HG03469 (cell line): ENCODE results near the gene POLR3F.

Source experiments
- ATAC-seq: cut with Tn5 transposase; IDR thresholded peaks from one replicate; pipeline ENCODE4 v1.9.1; 2021; ENCODE audit warnings: mild to moderate bottlenecking, moderate library complexity, moderate number of reproducible peaks; ENCODE audit not compliant: unreplicated experiment

The POLR3F gene, protein sequence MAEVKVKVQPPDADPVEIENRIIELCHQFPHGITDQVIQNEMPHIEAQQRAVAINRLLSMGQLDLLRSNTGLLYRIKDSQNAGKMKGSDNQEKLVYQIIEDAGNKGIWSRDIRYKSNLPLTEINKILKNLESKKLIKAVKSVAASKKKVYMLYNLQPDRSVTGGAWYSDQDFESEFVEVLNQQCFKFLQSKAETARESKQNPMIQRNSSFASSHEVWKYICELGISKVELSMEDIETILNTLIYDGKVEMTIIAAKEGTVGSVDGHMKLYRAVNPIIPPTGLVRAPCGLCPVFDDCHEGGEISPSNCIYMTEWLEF

DNA sequence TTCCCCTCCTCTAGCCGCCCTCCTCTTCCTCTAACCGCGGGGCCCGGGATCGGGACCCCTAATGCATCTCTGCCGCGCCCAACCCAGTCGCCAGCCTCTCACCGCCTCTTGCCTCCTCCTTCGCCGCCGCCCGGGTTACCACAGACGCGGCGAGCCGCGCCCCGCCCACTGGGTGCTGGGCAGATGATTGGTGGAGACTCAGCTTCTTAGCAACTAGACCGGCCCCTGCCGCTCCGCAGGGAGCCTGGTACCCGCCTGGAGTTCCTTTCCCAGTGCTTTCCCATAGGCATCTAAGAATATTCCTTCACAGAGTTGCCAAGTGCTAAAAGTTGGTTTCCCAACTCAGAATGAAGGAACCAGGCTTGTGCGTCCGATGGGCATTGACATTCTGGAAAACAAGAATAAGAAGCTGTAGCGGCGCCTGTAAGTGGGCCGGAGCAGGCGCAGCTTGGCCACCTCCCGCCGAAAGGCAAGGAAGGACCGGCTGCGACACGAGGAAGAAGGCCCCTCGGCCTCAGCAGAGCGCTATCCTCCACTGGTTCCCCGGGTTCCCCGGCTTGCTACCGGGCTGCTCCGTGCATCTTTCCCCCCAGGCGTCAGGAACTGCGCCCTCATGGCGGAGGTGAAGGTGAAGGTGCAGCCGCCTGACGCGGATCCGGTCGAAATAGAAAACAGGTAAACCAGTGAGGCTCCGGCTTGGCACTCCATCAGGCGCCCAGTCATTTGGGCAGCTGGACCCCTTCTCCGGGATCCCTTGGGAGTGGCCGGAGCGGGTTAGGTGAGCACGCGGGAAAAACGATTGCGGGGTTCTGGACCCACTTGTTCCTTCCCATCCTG lies at the start of gene POLR3F, which contains the start of gene DZANK1:
Gene POLR3F (plus strand): TSS at position 497 of the 837 bp plus-strand sequence. CDS start 117 bp downstream, at position 614.
Gene DZANK1 (minus strand): TSS at position 137 of the 837 bp plus-strand sequence. CDS start 1,672 bp downstream, outside the sequence.
- peak; percentile 91 for ATAC-seq

DNA sequence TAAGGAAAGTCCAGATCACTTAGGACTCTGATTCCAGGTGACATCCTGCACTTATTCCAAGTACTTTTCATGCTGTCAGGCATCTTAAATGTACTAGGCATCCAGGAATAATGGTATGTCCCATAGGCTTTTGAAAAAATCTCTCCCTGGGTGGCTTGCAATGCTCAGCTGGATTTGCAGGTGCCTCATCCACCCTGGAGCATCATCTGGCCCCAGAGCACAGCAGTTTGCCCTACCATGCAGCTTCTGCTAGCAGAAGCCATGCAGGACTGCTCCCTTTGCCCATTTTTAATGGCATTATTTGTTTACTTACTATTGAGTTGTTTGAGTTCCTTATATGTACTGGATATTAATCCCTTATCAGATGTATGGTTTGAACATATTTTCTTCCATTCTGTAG lies 45.6 kb upstream of the POLR3F start:
- no peak for ATAC-seq

DNA sequence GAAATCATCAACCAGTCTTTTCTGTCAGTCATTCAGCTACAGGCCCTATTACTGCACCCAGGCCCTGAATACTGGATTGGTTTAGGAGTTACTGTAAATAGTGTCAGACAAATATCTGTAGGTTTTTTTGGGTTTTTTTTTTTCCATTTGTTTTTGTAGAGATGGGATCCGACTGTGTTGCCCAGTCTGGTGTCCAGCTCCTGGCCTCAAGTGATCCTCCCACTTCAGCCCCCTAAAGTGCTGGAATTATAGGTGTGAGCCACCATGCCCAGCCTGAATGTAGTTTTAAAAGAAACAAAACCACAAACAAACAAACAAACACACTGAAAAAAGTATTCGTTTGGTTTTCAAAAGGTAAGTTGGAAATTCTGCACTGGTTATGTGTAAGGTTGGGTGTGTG lies 40.0 kb upstream of the POLR3F start:
- no peak for ATAC-seq

DNA sequence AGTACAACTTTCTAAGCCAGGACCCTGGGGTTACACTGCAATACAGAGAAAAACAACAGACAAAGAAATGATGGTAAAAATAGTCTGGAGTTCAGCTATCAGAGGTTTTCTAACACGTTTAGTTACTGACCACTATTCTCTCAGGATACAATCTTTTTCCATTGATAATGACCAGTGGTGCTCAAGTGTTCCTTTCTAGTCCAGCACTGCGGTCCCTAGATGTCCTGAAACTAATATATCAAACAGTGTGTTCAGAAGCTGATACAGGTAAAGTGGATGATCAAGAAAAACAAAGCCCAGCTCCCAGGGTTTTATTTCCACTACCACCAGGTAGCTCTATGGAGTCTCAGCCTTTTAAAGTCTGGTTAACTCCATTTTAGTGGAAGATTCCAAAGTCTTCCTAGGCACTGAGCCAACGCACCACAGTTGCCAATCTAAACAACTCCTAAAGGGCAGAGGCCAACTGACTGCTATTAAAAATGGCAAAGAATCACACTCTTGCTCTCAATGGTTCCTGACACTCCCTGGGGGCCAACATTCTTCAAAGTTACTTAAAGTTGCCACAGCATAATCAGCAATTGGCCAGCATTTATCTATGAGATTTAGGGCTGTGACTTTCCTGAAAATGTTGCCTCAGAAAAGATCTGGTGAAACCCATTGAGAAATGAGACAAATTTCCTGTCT lies 38.6 kb upstream of the POLR3F start:
- no peak for ATAC-seq

GRCh38 chr20:18430172-18430826 lies 36.9 kb upstream of the POLR3F start:
- no peak for ATAC-seq

GRCh38 chr20:18431206-18431605 lies 36.0 kb upstream of the POLR3F start:
- ATAC-seq: no peak

GRCh38 chr20:18436847-18437246 lies 30.3 kb upstream of the POLR3F start:
- ATAC-seq: no peak

DNA sequence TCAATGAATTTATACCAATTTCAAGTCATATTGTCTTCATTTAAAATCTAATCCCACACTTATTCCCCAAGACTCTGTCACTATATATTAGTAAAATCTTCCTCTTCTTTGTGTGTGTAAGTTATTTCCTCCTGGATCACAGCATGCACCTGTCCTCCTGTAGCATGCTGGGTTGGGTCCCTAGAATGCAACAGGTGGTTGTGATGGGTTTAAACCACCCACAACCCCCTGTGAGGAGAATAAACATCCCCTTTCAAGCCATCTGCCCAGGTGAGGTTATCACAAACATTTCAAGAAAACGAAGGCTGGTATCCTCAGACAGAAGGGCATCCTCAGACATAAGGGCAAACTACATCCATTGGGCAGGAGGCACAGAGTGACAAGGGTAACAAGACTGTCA lies 26.8 kb upstream of the POLR3F start:
- no peak for ATAC-seq

DNA sequence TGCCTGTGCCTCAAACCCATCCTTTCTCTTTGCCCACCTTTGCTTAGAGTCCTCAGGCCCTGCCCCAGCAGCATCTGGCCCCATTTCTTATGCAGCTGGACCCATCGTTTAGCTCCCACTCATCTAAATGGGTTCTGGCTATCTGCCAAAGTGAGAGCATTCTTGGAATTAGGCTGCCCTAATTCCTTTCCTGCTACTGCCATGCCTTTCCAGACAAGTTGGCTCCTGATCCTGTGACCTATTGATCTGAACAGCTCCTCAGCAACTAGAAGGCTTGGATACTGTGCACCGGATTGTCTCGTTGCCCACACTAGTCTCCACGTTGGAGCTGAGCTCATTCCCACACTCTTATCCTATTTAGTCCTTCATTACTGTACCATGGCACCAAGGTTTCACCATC lies 23.3 kb upstream of the POLR3F start:
- ATAC-seq: no peak

DNA sequence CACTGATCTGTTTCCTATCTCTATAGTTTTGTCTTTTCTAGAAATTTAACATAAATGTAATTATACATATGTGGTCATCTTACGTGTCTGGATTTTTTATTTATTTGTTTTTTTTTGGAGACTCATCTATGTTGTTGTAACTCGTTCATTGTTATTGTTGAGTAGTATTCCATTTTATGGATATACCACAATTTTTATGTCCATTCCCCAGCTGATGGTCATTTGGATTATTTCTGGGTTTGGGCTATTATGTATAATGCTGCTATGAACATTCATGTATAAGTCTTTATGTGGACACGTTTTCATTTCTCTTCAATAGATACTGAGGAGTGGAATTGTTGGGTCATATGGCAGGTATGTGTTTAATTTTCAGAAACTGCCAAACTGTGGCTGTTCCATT lies 10.6 kb upstream of the POLR3F start:
- no peak for ATAC-seq

- no peak for ATAC-seq
These were observed 1.5 kb upstream of the POLR3F start for GRCh38 chr20:18465536-18466200.

GRCh38 chr20:18466574-18466893 lies 656 bp upstream of the POLR3F start:
- ATAC-seq: no peak

DNA sequence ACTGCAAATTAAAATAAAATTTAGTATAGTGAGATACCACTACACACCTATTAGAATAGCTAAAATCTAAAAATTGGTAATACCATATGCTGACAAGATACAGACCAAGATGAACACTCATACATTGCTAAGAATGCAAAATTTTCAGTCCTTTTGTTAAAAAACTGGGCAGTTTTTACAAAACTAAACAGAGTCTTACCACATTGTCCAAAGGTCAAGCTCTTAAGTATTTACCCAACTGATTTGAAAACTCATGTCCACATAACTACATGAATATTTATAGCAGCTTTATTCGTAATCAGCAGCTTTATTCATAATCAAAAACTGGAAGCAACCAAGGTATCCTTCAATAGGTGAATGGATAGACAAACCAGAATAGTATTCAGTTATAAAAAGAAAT lies 10.0 kb downstream of the POLR3F start:
- ATAC-seq: no peak

DNA sequence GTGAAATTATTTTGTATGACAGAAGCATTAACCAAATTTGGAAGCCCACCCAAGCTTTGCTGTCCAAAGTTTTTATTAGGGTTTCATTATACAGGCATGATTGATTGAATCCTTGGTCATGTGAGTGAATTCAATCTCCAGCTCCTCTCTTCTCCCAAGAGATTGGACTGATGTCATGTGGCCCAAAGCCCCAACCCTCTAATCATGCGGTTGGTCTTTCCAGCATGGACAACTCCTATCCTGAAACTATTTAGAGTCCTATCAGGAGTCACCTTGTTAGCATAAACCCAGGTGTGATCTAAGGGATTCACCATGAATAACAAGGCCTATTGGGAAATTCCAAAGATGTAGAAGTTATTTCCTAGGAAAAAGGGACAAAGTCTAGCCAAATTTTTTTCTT lies 10.6 kb downstream of the POLR3F start:
- ATAC-seq: no peak

DNA sequence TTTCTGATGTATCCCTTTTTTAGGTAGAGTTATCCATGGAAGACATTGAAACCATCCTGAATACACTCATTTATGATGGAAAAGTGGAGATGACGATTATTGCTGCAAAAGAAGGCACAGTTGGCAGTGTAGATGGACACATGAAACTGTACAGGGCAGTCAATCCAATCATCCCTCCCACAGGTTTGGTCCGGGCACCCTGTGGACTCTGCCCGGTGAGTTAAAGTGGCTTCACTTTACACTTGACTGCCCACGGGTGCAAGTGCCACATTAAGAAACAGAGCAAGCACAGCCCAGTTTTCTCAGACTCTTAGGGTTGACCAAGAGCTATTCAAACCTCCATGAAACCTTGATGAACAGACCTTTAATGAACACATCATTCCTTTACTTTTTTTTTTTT lies 14.4 kb downstream of the POLR3F start:
- no peak for ATAC-seq

GRCh38 chr20:18488301-18488700 lies 21.1 kb downstream of the POLR3F start:
- no peak for ATAC-seq

DNA sequence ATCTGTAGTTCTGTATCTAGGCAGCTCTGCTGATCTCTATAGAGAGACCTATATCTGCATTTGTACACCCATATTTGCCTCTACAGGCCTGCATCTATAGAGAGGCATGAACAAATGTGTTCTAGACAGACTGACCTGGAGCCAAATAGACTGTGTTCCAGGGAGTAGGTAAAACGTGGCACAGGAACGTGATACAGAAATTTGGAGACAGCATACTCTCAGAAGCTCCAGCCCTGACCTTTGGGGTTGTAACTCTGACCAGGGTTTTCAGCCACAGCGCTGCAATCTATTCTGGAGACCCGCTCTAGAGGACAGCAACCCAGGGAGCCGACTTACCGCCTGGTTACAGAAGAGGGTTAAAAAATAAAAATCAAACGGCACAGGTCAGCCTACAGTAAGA lies 28.9 kb downstream of the POLR3F start:
- no peak for ATAC-seq

GRCh38 chr20:18496740-18497592 lies 29.8 kb downstream of the POLR3F start, which contains the start of gene RBBP9:
Gene RBBP9 (minus strand): TSS chr20:18497225. CDS start chr20:18497167, 58 bp downstream.
- peak; percentile 98 for ATAC-seq

GRCh38 chr20:18497603-18498002 lies 30.4 kb downstream of the POLR3F start:
- no peak for ATAC-seq
